HG02678 (cell line): ENCODE measurements around the gene PSMC1.

Experiments used
- ATAC-seq: cut with Tn5 transposase; IDR thresholded peaks from one replicate; pipeline ENCODE4 v1.9.1; 2021; ENCODE audit warnings: mild to moderate bottlenecking, moderate library complexity; ENCODE audit not compliant: unreplicated experiment

The PSMC1 gene

DNA sequence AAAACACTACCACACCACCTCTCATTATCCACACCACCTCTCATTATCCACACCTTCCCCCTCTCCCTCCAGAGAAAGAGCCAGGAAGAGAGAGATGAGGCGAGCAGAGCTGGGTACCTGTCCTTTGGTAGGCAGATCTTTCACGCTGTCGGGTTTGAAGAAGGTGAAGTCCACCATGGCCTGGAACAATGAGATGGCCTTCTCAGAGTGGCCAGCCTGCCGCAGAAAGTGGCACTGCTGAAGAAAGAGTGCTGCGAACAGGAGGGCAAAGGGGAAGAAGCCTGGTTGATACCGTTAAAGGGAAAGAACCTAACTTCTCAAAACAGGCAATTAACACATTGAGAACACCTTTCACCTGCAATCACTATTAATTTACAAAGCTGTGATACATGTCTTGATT lies 44.8 kb downstream of the PSMC1 start:
- ATAC-seq = no peak

DNA sequence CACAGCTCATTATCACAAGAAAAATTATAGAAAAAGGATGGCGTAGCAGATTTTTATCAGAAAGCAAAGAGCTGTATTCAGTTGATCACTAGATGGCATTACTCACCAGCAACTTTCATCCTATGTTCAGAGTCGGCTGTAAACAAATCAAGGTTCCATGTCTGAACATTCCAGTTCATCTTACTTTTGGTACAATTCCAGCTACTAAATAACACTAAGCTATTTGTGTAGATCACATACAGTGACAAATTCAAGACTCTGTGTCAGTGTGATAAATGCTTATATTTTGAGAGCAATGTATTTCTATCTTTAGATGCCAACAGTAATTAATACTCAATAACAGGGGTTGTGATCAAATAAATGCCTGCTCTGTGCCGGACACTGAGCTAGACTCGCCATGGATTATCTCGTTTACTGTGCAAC lies 45.3 kb downstream of the PSMC1 start:
- ATAC-seq = no peak

DNA sequence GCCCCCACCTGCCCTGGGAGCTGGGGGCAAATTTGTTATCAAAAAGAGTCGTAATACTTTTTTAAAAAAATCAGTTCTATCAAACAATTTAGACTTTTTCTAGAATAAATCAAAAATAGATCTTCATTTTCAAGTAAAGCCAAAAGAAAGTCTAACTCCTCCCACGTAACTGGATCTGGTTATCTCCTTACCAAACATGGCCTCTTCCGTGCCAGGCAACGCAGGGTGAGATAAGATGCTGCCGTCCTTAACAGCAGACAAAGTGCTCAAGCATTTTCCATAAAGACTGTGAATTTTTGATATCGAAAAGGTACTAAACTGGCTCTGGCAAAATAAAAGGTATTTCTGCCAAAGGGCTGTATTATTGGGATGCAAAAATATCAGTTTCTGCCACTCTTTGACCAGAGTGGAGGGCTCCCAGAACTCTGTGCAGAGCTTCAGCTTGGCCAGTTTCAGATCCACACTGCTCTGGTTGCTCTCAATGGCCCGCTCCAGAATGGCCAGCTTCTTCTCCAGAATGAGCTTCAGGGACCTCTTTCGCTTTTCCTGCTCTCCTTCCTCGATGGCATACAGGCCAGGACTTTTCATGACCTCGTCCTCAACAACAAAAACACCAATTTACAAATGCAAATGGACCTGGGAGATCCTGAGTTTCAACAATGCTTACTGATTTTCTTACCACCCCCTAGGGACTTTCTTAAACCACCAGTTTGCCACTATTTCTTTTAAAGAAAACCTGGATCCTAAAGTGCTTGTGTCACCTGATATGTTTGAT lies 46.4 kb downstream of the PSMC1 start:
- no peak for ATAC-seq

DNA sequence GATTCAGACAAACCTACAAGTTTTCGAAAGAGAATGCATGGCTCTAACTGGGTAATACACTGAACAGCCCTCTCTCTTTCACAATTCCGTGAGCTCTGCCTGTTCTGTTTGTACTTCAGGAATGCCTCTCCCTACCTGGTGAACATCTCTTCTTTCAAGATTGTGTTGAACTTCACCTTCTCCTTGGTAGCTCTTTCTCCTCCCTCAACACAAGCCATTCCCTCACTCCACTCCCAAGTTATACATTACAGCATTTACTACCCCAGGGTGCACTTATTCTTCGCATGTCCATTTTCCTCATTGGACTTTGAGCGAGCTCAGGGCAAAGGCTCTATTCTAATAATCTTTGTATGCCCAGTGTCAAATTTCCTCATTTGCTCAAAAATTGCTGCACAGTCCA lies 47.1 kb downstream of the PSMC1 start:
- ATAC-seq = no peak

DNA sequence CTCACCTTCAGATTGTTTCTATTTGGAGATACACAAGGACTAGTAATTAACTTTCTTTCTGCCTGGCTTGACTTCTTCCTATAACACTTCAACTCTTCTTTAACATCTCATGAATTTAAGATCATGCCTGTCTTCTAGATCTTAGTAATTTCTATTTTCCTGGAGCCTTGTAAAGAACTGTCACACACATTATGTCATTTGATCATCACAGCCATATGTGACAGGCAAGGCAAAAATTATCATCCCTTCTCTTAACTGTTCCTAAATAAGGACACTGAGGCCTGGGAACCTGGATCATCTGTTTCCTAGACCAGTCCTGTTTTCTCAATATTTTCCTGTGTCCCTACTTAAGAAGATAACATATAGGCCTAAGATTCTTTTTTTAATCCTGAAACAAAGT lies 48.1 kb downstream of the PSMC1 start:
- ATAC-seq = no peak

DNA sequence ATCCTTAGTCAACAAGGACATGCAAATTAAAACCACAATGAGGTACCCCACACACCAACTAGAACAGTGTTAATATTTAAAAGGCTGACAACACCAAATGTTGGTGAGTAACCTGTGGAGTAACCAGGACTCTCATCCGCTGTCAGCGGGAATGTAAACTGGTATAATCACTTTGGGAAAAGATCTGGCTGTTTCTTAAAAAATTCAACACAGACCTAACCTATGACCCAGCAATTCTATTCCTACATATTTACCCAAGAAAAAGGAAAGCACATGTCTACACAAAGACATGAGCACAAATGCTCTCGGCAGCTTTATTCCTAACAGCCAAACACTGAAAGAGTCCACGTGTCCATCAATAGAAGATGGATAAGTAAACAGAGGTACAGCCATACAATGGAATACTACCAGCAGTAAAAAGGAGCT lies 48.8 kb downstream of the PSMC1 start:
- no peak for ATAC-seq

DNA sequence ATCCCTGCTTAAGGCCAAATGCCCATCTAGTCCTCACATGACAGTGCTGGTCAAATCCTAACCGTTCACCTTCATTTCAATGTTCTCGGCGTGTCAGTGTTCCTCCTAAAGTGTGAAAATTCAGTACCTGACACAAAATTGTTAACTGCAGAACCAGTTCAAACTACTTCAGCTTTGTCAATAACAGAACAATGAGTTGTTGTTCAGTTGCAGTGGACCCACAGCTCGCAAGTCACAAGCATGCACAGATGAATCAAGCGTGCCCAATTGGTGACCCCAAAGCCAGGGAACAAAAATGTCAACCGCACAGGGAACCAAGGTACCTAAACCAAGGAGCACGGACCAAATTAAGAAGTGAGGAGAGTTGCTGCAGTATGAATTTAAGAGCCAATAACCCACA lies 52.2 kb downstream of the PSMC1 start:
- no peak for ATAC-seq

DNA sequence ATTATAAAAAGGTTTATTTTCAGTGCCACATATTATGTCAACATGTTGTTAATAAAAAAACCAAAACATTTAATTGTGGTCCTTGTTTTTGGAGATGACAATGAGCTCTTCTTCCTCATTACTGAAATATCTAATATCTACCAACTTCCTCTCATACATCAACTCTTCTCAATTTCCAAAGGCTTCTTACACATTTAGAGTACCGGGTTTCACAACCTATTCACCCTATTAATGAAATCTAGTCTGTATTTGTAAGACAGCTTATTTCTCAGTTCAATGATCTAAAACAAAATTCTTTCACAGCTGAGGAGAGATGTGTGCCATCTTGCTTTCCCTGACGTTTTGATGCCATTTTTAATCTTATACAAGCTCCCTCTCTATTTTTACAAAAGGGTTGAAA lies 60.9 kb downstream of the PSMC1 start:
- no peak for ATAC-seq

DNA sequence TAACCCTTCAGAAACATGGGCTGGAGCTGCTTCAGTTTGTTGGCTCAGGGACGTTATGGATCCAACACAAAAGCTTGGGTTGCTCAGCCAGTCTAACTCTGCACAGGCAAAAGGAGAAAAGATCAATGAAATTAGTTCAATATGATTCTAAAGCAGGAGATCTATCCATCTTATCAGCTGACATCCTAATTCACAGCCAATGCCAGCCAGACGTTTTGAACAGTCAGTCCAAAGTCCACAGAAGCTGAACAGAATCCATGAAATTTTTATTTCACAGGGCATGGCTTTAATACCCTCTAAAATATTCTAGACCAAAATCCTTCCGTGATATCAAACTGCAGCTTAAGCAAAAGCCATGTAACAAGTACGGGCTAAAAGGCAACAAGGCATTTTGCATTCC lies 61.7 kb downstream of the PSMC1 start:
- ATAC-seq = no peak

DNA sequence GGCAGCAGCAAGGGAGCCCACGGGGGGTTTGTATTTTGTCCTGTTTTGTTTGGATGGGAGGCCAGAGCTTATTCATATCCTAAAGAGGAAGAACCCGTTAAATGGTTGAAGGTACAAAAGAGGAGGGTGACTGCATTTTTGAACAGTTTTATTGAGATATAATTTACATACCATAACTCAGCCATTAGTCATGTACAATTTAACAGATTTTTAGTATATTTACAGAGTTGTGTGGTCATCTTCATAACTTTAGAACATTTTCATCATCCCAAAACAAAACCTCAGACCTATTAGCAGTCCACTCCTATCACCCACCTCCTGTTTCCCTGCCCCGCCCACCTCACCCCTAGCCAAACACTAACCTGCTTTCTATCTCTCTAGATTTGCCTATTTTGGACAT lies 62.8 kb downstream of the PSMC1 start:
- ATAC-seq = no peak

DNA sequence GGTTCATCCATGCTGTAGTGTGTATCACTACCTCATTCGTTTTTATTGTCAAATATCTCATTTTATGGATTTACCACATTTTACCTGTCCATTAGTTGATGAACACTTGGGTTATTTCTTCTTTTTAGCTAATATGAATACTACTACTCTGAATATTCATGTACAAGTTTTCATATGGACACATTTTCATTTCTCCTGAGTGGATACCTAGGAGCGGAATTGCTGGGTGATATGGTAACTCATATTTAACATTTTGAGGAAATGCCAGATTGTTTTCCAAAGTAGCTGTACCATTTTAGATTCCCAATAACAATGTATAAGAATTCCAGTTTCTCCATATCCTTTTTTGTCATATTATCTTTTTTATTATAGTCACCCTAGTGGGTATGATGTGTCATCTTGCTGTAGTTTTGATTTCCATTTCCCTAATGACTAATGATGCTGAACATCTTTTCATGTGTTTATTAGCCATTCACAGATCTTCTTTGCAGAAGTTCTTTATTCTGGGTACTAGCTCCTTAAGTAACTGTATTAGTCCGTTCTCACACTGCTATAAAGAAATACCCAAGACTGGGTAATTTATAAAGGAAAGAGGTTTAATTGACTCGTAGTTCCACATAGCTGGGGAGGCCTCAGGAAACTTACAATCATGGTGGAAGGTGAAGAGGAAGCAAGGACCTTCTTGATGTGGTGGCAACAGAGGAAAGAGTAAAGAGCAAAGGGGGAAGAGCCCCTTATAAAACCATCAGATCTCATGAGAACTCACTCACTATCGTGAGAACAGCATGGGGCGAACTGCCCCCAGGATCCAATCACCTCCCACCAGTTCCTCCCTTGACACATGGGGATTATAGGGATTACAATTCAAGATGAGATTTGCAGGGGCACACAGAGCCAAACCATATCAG lies 63.5 kb downstream of the PSMC1 start:
- ATAC-seq = no peak

DNA sequence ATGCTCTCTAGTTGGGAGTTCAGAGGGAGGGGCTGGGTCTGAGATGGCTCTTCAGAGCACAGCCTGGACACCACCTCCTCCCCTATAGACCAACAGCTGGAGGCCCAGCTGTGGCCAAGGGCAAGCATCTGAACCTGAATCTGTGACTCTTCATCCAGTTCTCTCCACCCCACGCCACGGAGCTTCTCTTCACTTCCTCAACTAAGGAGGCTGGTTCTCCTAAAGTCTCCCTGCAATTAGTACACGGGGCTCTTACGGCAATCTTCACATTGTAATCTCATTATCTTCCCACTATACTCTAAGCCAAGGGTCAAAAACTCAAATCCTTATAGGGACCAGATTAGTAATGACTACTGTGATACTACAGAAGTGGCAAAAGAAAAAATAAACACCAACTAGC lies 65.5 kb downstream of the PSMC1 start:
- ATAC-seq = no peak
